Stimulated activated CD8-positive, alpha-beta memory T cell treated with anti-CD3 and anti-CD28 coated beads, Interleukin-7, amount 100 ng/mL, for 48 hours (primary cell): ENCODE data around the gene TAF6.

Source experiments
- DNase-seq, 2 donors: peaks; one replicate each; pipeline ENCODE4 v3.0.0-alpha.2; 2020; ENCODE audit warnings: low read depth in 1 of 2; ENCODE audit errors: extremely low read depth in 1 of 2

Gene TAF6

GRCh38 chr7:100124301-100125230 lies 5.4 kb upstream of the TAF6 start:
- no peak for DNase-seq

- no peak for DNase-seq
These were observed 3.4 kb upstream of the TAF6 start for GRCh38 chr7:100122568-100122967.

GRCh38 chr7:100122067-100122466 lies 2.9 kb upstream of the TAF6 start:
- no peak for DNase-seq

- no peak for DNase-seq
These were observed 1.5 kb upstream of the TAF6 start for GRCh38 chr7:100120733-100121036.

GRCh38 chr7:100119970-100120732 lies 993 bp upstream of the TAF6 start:
- peak; percentile 38 to 49 for DNase-seq

- no peak for DNase-seq
These were observed 628 bp downstream of the TAF6 start for GRCh38 chr7:100118388-100119071.

GRCh38 chr7:100115026-100115425 lies 4.1 kb downstream of the TAF6 start:
- no peak for DNase-seq

- no peak for DNase-seq
These were observed 7.2 kb downstream of the TAF6 start for GRCh38 chr7:100111914-100112313.

GRCh38 chr7:100111156-100111555 lies 8.0 kb downstream of the TAF6 start:
- no peak for DNase-seq

GRCh38 chr7:100109521-100110163 lies 9.5 kb downstream of the TAF6 start:
- no peak for DNase-seq

GRCh38 chr7:100107890-100108289 lies 11.3 kb downstream of the TAF6 start:
- no peak for DNase-seq

GRCh38 chr7:100107125-100107737 lies 11.9 kb downstream of the TAF6 start:
- no peak for DNase-seq

- no peak for DNase-seq
These were observed 12.5 kb downstream of the TAF6 start for GRCh38 chr7:100106633-100107032.

GRCh38 chr7:100105534-100105933 lies 13.6 kb downstream of the TAF6 start:
- DNase-seq = no peak

- no peak for DNase-seq
These were observed 16.0 kb downstream of the TAF6 start for GRCh38 chr7:100102950-100103840.

GRCh38 chr7:100101016-100101862 lies 17.9 kb downstream of the TAF6 start, which contains the start of the genes AP4M1 and MCM7:
TSS of gene AP4M1 (plus strand) at chr7:100101643. CDS start at chr7:100101715, 72 bp downstream.
TSS of gene MCM7 (minus strand) at chr7:100101397. CDS start at chr7:100101294, 103 bp downstream.
- DNase-seq = peak; percentile 98

- DNase-seq = peak; percentile 71 to 77
These were observed 18.6 kb downstream of the TAF6 start for GRCh38 chr7:100100420-100101015.

- no peak for DNase-seq
These were observed 19.7 kb downstream of the TAF6 start for GRCh38 chr7:100099452-100099851.
